ENCODE data around the gene ABCC6. TPM values are rescaled to one million over a fixed set of nuclear protein-coding genes. Genes with fewer than 3 reads are reported as not detected.
A peak's percentile ranks its signal among the peaks of the same experiment; 100 is the strongest.
"Not testable (repeated sequence)": the region's sequence is repeated elsewhere in the genome, so short reads cannot be mapped to it uniquely, and the experiment has no call there.

The ABCC6 gene
- total RNA-seq, 1 donor, result 0.36 TPM

DNA sequence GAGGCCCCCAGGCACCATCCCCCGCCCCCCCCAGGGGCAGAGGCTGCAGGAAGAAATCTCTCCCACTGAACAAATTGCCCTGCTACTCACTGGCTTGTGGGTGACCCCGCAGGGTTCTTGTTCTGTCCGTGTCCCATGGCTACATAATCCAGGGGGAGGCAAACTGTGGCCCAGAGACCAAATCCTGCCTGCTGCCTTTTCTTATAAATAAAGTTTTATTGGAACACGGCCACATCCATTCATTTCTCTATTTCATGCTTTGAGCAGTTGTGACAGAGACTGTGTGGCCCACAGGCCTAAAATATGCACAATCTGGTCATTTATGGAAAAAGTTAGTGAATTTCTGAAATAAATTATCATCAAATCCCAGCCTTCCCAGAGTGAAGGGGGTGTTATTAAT is 38.2 kb downstream of the ABCC6 start:
- DNase-seq (ENCODE audit: insufficient read length, low spot score, missing footprints), result no peak
- Histone ChIP-seq H3K9me3 (ENCODE audit: low read depth, low read length) (no peaks in the 10 kb centered on the region), H4K20me1 (ENCODE audit: insufficient read depth, low read length) (no peaks in the 10 kb centered on the region), H3K36me3 (ENCODE audit: insufficient read depth, low read length) (no peaks in the 10 kb centered on the region), H3K27me3 (ENCODE audit: insufficient read depth, low read length) (peaks cover 6% of the 10 kb centered on the region), H3K4me2 (ENCODE audit: insufficient read depth, low read length) (no peak overlapping the region), H3K4me3 (ENCODE audit: insufficient read depth, low read length) (no peak overlapping the region), H3K27ac (ENCODE audit: low read depth, low read length) (no peak overlapping the region), H3K4me1 (ENCODE audit: insufficient read depth, low read length) (no peaks in the 10 kb centered on the region), H3K79me2 (ENCODE audit: insufficient read depth, low read length) (no peaks in the 10 kb centered on the region), H2AFZ (ENCODE audit: low read length) (no peak overlapping the region)
- TF ChIP-seq, protein P1, sequence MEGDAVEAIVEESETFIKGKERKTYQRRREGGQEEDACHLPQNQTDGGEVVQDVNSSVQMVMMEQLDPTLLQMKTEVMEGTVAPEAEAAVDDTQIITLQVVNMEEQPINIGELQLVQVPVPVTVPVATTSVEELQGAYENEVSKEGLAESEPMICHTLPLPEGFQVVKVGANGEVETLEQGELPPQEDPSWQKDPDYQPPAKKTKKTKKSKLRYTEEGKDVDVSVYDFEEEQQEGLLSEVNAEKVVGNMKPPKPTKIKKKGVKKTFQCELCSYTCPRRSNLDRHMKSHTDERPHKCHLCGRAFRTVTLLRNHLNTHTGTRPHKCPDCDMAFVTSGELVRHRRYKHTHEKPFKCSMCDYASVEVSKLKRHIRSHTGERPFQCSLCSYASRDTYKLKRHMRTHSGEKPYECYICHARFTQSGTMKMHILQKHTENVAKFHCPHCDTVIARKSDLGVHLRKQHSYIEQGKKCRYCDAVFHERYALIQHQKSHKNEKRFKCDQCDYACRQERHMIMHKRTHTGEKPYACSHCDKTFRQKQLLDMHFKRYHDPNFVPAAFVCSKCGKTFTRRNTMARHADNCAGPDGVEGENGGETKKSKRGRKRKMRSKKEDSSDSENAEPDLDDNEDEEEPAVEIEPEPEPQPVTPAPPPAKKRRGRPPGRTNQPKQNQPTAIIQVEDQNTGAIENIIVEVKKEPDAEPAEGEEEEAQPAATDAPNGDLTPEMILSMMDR (IDR thresholded peaks at IDR 0.05; ENCODE audit: extremely low read depth, low read depth, low read length), result no peak

DNA sequence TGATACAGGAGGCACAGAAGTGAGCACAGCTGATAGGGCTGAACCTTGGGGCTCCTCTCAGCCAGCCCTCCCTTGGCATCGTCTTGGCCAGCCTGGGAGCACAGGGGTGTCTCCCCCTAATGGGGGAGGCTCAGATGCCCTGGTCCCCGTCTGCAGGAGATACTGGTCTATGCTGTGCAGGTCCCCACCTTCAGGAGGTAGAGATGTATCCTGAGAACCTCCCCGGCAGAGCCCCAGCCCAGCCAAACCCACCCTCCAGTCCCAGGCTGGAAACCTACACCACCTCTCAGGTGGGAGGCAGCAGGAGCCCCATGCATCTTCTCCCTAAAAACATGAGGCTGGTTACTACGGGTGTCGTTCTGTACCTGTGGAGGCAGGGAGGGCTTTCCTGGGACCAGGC is 38.7 kb downstream of the ABCC6 start:
- Histone ChIP-seq H4K20me1 (ENCODE audit: insufficient read depth, low read length) (no peaks in the 10 kb centered on the region), H2AFZ (ENCODE audit: low read length) (no peak overlapping the region), H3K27me3 (ENCODE audit: insufficient read depth, low read length) (peaks cover 6% of the 10 kb centered on the region), H3K9me3 (ENCODE audit: low read depth, low read length) (no peaks in the 10 kb centered on the region), H3K4me1 (ENCODE audit: insufficient read depth, low read length) (no peaks in the 10 kb centered on the region), H3K4me2 (ENCODE audit: insufficient read depth, low read length) (no peak overlapping the region), H3K36me3 (ENCODE audit: insufficient read depth, low read length) (no peaks in the 10 kb centered on the region), H3K4me3 (ENCODE audit: insufficient read depth, low read length) (no peak overlapping the region), H3K79me2 (ENCODE audit: insufficient read depth, low read length) (no peaks in the 10 kb centered on the region), H3K27ac (ENCODE audit: low read depth, low read length) (no peak overlapping the region)
- no peak for DNase-seq (ENCODE audit: insufficient read length, low spot score, missing footprints)
- TF ChIP-seq, protein P1 (IDR thresholded peaks at IDR 0.05; ENCODE audit: extremely low read depth, low read depth, low read length), result no peak

DNA sequence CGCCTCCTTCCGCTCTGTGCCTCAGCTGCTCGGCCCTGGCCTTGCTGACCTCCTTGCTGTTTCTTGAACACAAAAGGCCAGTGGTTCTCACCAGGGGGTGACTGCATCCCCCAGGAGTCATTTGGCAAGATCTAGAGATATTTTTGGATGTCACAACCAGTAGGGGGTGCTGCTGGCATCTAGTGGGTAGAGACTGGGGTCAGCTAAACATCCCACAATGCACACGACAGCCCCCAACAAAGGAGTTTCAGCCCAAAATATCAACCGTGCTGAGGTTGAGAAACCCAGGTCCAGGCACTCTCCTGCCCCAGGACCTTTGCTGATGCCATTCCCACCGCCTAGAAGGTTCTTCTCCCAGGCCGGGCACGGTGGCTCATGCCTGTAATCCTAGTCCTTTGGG is 39.7 kb downstream of the ABCC6 start:
- DNase-seq (ENCODE audit: insufficient read length, low spot score, missing footprints), result no peak
- H3K27ac ChIP-seq (ENCODE audit: low read depth, low read length), result no peak overlapping the region
- H2AFZ ChIP-seq (ENCODE audit: low read length), result no peak overlapping the region
- no peak overlapping the region for H3K4me3 ChIP-seq (ENCODE audit: insufficient read depth, low read length)
- H3K36me3 ChIP-seq (ENCODE audit: insufficient read depth, low read length), result no peaks in the 10 kb centered on the region
- H3K27me3 ChIP-seq (ENCODE audit: insufficient read depth, low read length), result peaks cover 6% of the 10 kb centered on the region
- H3K4me1 ChIP-seq (ENCODE audit: insufficient read depth, low read length), result no peaks in the 10 kb centered on the region
- TF ChIP-seq, protein P1 (IDR thresholded peaks at IDR 0.05; ENCODE audit: extremely low read depth, low read depth, low read length), result peak; percentile 16
- no peak overlapping the region for H3K4me2 ChIP-seq (ENCODE audit: insufficient read depth, low read length)
- H3K9me3 ChIP-seq (ENCODE audit: low read depth, low read length), result no peaks in the 10 kb centered on the region
- H3K79me2 ChIP-seq (ENCODE audit: insufficient read depth, low read length), result no peaks in the 10 kb centered on the region
- H4K20me1 ChIP-seq (ENCODE audit: insufficient read depth, low read length), result no peaks in the 10 kb centered on the region

DNA sequence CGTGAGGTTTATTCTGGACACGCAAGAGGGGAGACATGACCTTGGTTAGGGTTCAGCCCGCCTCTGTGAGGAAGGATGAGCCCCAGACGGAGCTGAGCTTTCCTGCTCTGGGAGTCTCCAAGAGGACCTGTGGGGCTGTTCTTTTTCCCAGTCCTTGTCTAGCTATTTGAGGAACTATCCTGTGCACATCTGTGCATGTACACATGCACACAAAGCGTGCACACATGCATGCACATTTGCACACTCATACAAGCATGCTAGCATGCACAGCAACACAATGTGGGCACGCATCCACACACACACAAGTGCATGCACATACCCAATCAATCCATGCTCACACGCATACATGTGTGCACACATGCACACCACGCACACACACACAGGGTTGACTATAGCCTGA is 40.4 kb downstream of the ABCC6 start:
- TF ChIP-seq, protein P1 (IDR thresholded peaks at IDR 0.05; ENCODE audit: extremely low read depth, low read depth, low read length), result no peak
- H3K79me2 ChIP-seq (ENCODE audit: insufficient read depth, low read length), result no peaks in the 10 kb centered on the region
- H3K9me3 ChIP-seq (ENCODE audit: low read depth, low read length), result no peaks in the 10 kb centered on the region
- no peak overlapping the region for H3K4me2 ChIP-seq (ENCODE audit: insufficient read depth, low read length)
- no peak for DNase-seq (ENCODE audit: insufficient read length, low spot score, missing footprints)
- no peaks in the 10 kb centered on the region for H3K36me3 ChIP-seq (ENCODE audit: insufficient read depth, low read length)
- peaks cover 6% of the 10 kb centered on the region for H3K27me3 ChIP-seq (ENCODE audit: insufficient read depth, low read length)
- no peaks in the 10 kb centered on the region for H4K20me1 ChIP-seq (ENCODE audit: insufficient read depth, low read length)
- no peak overlapping the region for H2AFZ ChIP-seq (ENCODE audit: low read length)
- no peak overlapping the region for H3K4me3 ChIP-seq (ENCODE audit: insufficient read depth, low read length)
- no peaks in the 10 kb centered on the region for H3K4me1 ChIP-seq (ENCODE audit: insufficient read depth, low read length)
- no peak overlapping the region for H3K27ac ChIP-seq (ENCODE audit: low read depth, low read length)

DNA sequence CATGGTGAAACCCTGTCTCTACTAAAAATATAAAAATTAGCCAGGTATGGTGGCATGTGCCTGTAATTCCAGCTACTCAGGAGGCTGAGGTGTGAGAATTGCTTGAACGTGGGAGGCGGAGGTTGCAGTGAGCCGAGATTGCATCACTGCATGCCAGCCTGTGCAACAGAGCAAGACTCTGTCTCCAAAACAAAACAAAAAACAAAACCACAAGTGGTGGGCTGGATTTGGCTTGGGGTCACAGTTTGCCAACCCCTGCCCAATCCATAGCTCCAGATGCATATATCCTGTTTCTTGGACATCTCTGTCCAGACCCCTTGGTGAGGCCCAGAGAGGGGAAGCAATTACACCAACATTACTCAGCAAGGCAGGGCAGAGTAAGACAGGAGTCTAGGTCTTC is 41.5 kb downstream of the ABCC6 start:
- not testable (repeated sequence) for H2AFZ ChIP-seq (ENCODE audit: low read length); H3K36me3 ChIP-seq (ENCODE audit: insufficient read depth, low read length); H3K79me2 ChIP-seq (ENCODE audit: insufficient read depth, low read length); H3K4me1 ChIP-seq (ENCODE audit: insufficient read depth, low read length); H3K9me3 ChIP-seq (ENCODE audit: low read depth, low read length); DNase-seq (ENCODE audit: insufficient read length, low spot score, missing footprints); H3K4me2 ChIP-seq (ENCODE audit: insufficient read depth, low read length); H3K4me3 ChIP-seq (ENCODE audit: insufficient read depth, low read length); H3K27me3 ChIP-seq (ENCODE audit: insufficient read depth, low read length); H4K20me1 ChIP-seq (ENCODE audit: insufficient read depth, low read length); H3K27ac ChIP-seq (ENCODE audit: low read depth, low read length)
